HS-27A (cell line): ENCODE results near the gene SMTNL1.

Experiments
- DNase-seq: peaks from one replicate; pipeline ENCODE4 v3.0.0-alpha.2; 2012; ENCODE audit warnings: low read depth, missing footprints

The SMTNL1 gene

GRCh38 chr11:57536947-57537619 is at the start of gene SMTNL1:
TSS of gene SMTNL1 (plus strand) at chr11:57537595. CDS start at chr11:57542643, 5,048 bp downstream.
- no peak for DNase-seq

GRCh38 chr11:57487920-57488659 is 49.3 kb upstream of the SMTNL1 start:
- DNase-seq, result no peak

GRCh38 chr11:57490456-57491248 is 46.7 kb upstream of the SMTNL1 start:
- DNase-seq, result no peak

GRCh38 chr11:57491371-57492061 is 45.9 kb upstream of the SMTNL1 start:
- DNase-seq, result no peak

- DNase-seq, result no peak
Observed at GRCh38 chr11:57493507-57494503, 43.6 kb upstream of the SMTNL1 start.

- no peak for DNase-seq
Observed at GRCh38 chr11:57496109-57496820, 41.1 kb upstream of the SMTNL1 start.

- no peak for DNase-seq
Observed at GRCh38 chr11:57497303-57498247, 39.8 kb upstream of the SMTNL1 start.

- no peak for DNase-seq
Observed at GRCh38 chr11:57498540-57498939, 38.9 kb upstream of the SMTNL1 start.

- DNase-seq, result no peak
Observed at GRCh38 chr11:57499413-57499982, 37.9 kb upstream of the SMTNL1 start.

- no peak for DNase-seq
Observed at GRCh38 chr11:57499983-57500461, 37.4 kb upstream of the SMTNL1 start.

GRCh38 chr11:57500515-57500914 is 36.9 kb upstream of the SMTNL1 start:
- no peak for DNase-seq

- no peak for DNase-seq
Observed at GRCh38 chr11:57500926-57501325, 36.5 kb upstream of the SMTNL1 start.

GRCh38 chr11:57501953-57502352 is 35.4 kb upstream of the SMTNL1 start:
- no peak for DNase-seq

- DNase-seq, result no peak
Observed at GRCh38 chr11:57502376-57502775, 35.0 kb upstream of the SMTNL1 start.

GRCh38 chr11:57502870-57503269 is 34.5 kb upstream of the SMTNL1 start:
- DNase-seq, result no peak

- no peak for DNase-seq
Observed at GRCh38 chr11:57504511-57504910, 32.9 kb upstream of the SMTNL1 start.

- no peak for DNase-seq
Observed at GRCh38 chr11:57506522-57506921, 30.9 kb upstream of the SMTNL1 start.

GRCh38 chr11:57508341-57509170 is 28.8 kb upstream of the SMTNL1 start:
- DNase-seq, result no peak
